GM13977 (cell line): Measurements from ENCODE around the gene TGM2.

Source experiments
- DNase-seq: peaks from one replicate; pipeline ENCODE4 v3.0.0; 2012; ENCODE audit warnings: low spot score
- CTCF ChIP-seq: IDR thresholded peaks from 2 replicates; pipeline ENCODE4 v1.5.1; 2012; ENCODE audit warnings: mild to moderate bottlenecking, control low read depth; ENCODE audit not compliant: insufficient read depth; ENCODE audit errors: extremely low read depth, missing control alignments
- in situ Hi-C: fragments of 300-500 bp; cut with MboI; formaldehyde crosslinking; loops from one replicate; pipeline ENCODE4 v1.12.0; 2022; ENCODE audit warnings: low sequenced_read_pairs, low pct_unique_long_range_greater_than_20kb, mixed read lengths, inconsistent platforms; ENCODE audit not compliant: unreplicated experiment

The TGM2 gene

GRCh38 chr20:38143646-38144554, 21.2 kb downstream of the TGM2 start:
- no peak for TF ChIP-seq CTCF

GRCh38 chr20:38143238-38143645, 21.8 kb downstream of the TGM2 start:
- in situ Hi-C loops: no loop called here

More at GRCh38 chr20:38143646-38144554, 21.2 kb downstream of the TGM2 start:
- in situ Hi-C loops: no loop called here
- DNase-seq: no peak

GRCh38 chr20:38141889-38142494, 23.1 kb downstream of the TGM2 start:
- no peak for TF ChIP-seq CTCF
- DNase-seq: no peak
- in situ Hi-C loops: no loop called here

More at GRCh38 chr20:38143238-38143645, 21.8 kb downstream of the TGM2 start:
- no peak for DNase-seq
- TF ChIP-seq CTCF: no peak

GRCh38 chr20:38141204-38141888, 23.7 kb downstream of the TGM2 start:
- no peak for TF ChIP-seq CTCF
- in situ Hi-C loops: no loop called here
- DNase-seq: no peak

- no peak for DNase-seq
- no peak for TF ChIP-seq CTCF
- in situ Hi-C loops: no loop called here
Measured at GRCh38 chr20:38139977-38140753, 24.9 kb downstream of the TGM2 start.
